ENCODE measurements around the gene NRSN1.

- TF ChIP-seq CTCF (conservative IDR thresholded peaks at IDR 0.05 in 1 of 2, IDR thresholded peaks at IDR 0.05 in 1 of 2; ENCODE audit: low read depth in 1 of 2, low read length in 2 of 2), result no peak
- no peak for TF ChIP-seq EZH2 (IDR thresholded peaks at IDR 0.05; ENCODE audit: low read length, missing control alignments)
These were observed 65.3 kb downstream of the NRSN1 start for GRCh38 chr6:24191346-24191745.
